Hepatocyte (in vitro differentiated cells): Measurements from ENCODE around the gene XRCC2.

Source experiments
- EZH2 ChIP-seq: fragments of 200-600 bp; sonication (generic); IDR thresholded peaks from 2 replicates; pipeline ENCODE4 v1.6.1; 2016; ENCODE audit warnings: antibody characterized with exemption, mild to moderate bottlenecking, borderline replicate concordance
- EZH2phosphoT487 ChIP-seq: fragments of 200-600 bp; sonication (generic); IDR thresholded peaks from one replicate; pipeline ENCODE4 v1.6.1; 2018; ENCODE audit warnings: antibody characterized with exemption, mild to moderate bottlenecking, low read depth, moderate library complexity; ENCODE audit not compliant: unreplicated experiment, severe bottlenecking
- TF ChIP-seq, protein P1 (sequence below): fragments of 200-600 bp; sonication (generic); IDR thresholded peaks from 2 replicates; pipeline ENCODE4 v1.5.1; 2016; ENCODE audit warnings: antibody characterized with exemption, mild to moderate bottlenecking; ENCODE audit not compliant: poor library complexity

DNA sequence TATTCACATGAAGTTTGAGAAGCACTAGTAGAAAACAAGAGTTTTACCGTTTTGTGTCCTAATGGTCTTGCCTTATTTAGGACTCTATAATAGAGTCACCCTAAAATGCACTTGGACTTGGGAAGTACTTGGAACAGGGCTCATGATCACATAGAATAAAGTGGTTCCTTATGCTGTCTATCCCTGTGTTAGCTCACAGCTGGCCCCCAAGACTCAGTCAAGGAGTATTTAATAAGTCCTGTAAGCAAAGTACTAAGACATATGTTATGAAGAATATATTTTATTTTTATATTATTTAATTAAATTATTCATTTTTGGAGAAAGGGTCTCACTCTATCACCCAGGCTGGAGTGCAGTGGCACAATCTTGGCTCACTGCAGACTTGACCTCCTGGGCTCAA lies 54.5 kb downstream of the XRCC2 start:
- TF ChIP-seq, protein P1, sequence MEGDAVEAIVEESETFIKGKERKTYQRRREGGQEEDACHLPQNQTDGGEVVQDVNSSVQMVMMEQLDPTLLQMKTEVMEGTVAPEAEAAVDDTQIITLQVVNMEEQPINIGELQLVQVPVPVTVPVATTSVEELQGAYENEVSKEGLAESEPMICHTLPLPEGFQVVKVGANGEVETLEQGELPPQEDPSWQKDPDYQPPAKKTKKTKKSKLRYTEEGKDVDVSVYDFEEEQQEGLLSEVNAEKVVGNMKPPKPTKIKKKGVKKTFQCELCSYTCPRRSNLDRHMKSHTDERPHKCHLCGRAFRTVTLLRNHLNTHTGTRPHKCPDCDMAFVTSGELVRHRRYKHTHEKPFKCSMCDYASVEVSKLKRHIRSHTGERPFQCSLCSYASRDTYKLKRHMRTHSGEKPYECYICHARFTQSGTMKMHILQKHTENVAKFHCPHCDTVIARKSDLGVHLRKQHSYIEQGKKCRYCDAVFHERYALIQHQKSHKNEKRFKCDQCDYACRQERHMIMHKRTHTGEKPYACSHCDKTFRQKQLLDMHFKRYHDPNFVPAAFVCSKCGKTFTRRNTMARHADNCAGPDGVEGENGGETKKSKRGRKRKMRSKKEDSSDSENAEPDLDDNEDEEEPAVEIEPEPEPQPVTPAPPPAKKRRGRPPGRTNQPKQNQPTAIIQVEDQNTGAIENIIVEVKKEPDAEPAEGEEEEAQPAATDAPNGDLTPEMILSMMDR: no peak
- TF ChIP-seq EZH2phosphoT487 (no peak), EZH2 (no peak)
